ENCODE results near the gene FGF10.

Gene FGF10

DNA sequence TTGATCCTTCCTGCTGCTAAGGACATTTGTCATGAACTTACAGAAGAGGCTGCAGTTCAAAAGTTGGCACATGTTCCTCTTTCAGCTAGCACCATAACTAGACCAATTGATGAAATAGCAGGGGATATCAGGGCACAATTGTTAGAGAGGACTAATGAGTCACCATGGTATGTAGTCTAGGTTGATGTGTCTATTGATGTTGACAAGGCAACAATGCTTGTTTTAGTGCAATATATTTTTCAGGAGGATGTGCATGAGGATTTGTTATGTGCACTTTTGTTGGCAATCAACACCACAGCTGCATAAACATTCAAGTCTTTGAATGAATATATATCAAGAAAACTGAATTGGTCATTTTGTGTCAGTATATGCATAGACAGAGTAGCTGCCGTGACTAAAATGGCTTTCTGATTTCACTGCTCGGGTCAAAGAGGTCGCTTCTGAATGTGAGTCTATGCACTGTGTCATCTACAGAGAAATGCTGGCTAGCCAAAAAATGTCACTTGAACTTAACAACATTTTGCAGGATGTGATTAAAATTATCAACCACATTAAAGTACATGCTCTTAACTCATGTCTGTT, 68.0 kb downstream of the FGF10 start:
- ChIA-PET CTCF (no interaction called here), POLR2A (no interaction called here)

DNA sequence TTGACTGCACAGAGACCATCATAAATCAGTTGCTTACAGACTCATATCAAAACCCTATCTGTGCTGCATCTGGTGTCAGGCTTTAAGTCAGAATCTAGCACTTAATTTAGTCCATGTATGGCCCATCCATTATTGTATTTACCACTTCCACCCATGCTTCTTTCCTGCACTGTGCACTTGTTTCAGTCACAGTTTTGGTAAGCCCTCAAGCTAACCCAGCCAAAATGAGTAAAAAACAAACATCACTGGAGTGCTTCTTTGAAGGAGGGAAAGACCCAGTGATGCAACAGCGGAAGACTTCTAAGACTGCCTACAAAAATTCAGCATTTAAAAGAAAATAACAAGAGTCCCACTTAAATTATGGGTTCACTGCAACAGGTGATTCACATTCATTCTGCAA, 69.0 kb downstream of the FGF10 start:
- TF ChIP-seq, protein P1, sequence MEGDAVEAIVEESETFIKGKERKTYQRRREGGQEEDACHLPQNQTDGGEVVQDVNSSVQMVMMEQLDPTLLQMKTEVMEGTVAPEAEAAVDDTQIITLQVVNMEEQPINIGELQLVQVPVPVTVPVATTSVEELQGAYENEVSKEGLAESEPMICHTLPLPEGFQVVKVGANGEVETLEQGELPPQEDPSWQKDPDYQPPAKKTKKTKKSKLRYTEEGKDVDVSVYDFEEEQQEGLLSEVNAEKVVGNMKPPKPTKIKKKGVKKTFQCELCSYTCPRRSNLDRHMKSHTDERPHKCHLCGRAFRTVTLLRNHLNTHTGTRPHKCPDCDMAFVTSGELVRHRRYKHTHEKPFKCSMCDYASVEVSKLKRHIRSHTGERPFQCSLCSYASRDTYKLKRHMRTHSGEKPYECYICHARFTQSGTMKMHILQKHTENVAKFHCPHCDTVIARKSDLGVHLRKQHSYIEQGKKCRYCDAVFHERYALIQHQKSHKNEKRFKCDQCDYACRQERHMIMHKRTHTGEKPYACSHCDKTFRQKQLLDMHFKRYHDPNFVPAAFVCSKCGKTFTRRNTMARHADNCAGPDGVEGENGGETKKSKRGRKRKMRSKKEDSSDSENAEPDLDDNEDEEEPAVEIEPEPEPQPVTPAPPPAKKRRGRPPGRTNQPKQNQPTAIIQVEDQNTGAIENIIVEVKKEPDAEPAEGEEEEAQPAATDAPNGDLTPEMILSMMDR (IDR thresholded peaks at IDR 0.05; ENCODE audit: insufficient read depth, low read length, missing control alignments): no peak
- H3K4me3 ChIP-seq (ENCODE audit: low read depth, low read length): no peak overlapping the region
- POLR2A ChIA-PET: no interaction called here
- CTCF ChIA-PET: no interaction called here
- no peak for DNase-seq (ENCODE audit: low read depth, low spot score)

More for the DNA sequence above, 68.0 kb downstream of the FGF10 start:
- TF ChIP-seq, protein P1 (IDR thresholded peaks at IDR 0.05; ENCODE audit: insufficient read depth, low read length, missing control alignments): no peak
- DNase-seq (ENCODE audit: low read depth, low spot score): no peak
- H3K4me3 ChIP-seq (ENCODE audit: low read depth, low read length): no peak overlapping the region

DNA sequence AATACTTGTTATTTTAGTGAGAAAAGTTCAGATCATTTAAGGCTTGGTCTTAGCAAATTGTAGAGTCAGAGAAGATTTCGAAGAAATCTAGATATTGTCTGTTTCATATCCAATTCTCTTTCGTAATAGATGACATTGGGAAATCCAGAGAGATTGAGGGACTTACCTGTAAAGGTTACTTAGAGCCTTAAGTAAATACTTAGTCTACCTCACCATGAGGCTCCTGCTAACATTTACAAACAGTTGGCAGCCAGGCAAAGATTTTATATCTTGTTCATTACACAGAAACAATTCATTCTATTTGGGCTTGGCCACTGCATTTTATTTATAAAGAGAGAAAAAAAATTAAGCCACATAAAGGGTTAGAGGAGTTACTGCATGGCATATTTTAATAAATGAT, 70.3 kb downstream of the FGF10 start:
- TF ChIP-seq, protein P1 (IDR thresholded peaks at IDR 0.05; ENCODE audit: insufficient read depth, low read length, missing control alignments): no peak

DNA sequence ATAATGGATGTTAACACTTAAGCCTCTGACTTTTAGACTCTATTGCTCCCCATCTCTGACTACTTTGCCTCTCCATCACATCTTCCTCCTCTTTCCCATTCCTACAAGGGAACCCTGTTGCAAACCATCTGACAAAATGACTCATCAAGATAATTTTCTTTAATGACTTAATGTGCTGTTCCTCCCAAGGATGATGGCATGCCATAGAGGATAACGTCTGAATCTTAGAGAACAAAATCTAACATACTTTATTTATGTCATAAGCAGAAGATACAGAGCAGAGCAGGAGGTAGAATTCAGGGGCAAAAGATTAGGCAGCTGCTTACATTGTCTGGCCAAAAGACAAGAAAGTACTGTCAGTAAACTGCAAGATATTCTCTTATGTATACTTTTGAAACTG, 76.8 kb downstream of the FGF10 start:
- DNase-seq (ENCODE audit: low read depth, low spot score): no peak
- TF ChIP-seq, protein P1 (IDR thresholded peaks at IDR 0.05; ENCODE audit: insufficient read depth, low read length, missing control alignments): no peak
- H3K4me3 ChIP-seq (ENCODE audit: low read depth, low read length): no peak overlapping the region
- ChIA-PET CTCF (interaction anchor here (0.6 kb wide), 1 partner anchor 20 kb away, joined by 4 read pairs; no protein-coding TSS in a partner anchor), POLR2A (no interaction called here)

More for the DNA sequence above, 70.3 kb downstream of the FGF10 start:
- CTCF ChIA-PET: no interaction called here
- H3K4me3 ChIP-seq (ENCODE audit: low read depth, low read length): no peak overlapping the region
- no peak for DNase-seq (ENCODE audit: low read depth, low spot score)
- POLR2A ChIA-PET: no interaction called here

DNA sequence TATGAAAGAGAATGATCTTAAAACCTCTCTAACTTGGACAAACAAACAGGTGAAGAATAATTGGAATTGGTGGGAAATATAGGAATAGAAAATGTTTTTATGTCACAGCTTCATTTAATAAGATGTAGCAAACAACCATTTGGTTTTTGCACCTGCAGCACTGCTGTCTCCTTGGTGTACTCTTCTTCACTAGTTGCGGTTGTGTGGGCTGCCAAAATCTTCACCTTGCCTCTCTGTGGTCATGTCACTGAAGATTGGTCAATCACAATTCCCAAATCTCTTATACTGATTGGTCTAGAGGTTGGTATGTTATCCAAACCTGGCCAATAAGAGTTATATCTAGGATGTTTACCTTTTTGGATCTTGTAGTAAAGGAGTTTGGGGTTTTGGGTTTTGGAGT, 88.7 kb downstream of the FGF10 start:
- no peak for DNase-seq (ENCODE audit: low read depth, low spot score)
- no peak overlapping the region for H3K4me3 ChIP-seq (ENCODE audit: low read depth, low read length)
- TF ChIP-seq, protein P1 (IDR thresholded peaks at IDR 0.05; ENCODE audit: insufficient read depth, low read length, missing control alignments): no peak
- CTCF ChIA-PET: no interaction called here
- POLR2A ChIA-PET: no interaction called here

DNA sequence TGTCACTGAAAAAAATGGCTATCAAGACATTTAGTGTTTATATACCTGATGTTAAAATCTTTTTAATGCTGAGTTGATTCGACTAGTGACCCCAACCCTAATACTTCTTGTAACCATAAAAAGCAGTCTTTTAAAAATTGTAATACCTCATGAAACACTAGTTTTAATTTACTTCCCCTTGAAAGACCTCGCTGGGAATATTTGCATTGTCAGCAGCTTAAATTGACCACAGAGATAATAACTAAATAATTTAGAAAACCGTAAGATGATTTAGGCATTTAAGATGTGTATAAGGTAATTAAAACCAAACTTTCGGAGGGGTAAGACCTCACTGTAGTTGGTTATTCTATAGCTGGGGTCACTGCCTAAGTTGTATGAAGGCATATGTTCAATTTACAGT, 89.8 kb downstream of the FGF10 start:
- TF ChIP-seq, protein P1 (IDR thresholded peaks at IDR 0.05; ENCODE audit: insufficient read depth, low read length, missing control alignments): no peak
- CTCF ChIA-PET: no interaction called here
- no peak for DNase-seq (ENCODE audit: low read depth, low spot score)
- POLR2A ChIA-PET: no interaction called here
- H3K4me3 ChIP-seq (ENCODE audit: low read depth, low read length): no peak overlapping the region
